NCI-H146 treated with DMSO at 0.1 percent for 48 hours (cell line): Measurements from ENCODE around the gene CCDC40.

ENCODE experiments used
- DNase-seq: peaks from one replicate; lab custom pipeline; 2025; ENCODE audit not compliant: unreplicated experiment; lab: John Stamatoyannopoulos, UW

The CCDC40 gene

GRCh38 chr17:80017226-80018010 is 19.0 kb upstream of the CCDC40 start:
- DNase-seq = no peak

- DNase-seq = no peak
Observed at GRCh38 chr17:80018917-80019651, 17.4 kb upstream of the CCDC40 start.

GRCh38 chr17:80021600-80021999 is 14.8 kb upstream of the CCDC40 start:
- DNase-seq = no peak

- no peak for DNase-seq
Observed at GRCh38 chr17:80023481-80024205, 12.8 kb upstream of the CCDC40 start.

- no peak for DNase-seq
Observed at GRCh38 chr17:80024206-80024972, 12.1 kb upstream of the CCDC40 start.

- DNase-seq = peak; percentile 64
Observed at GRCh38 chr17:80025140-80025539, 11.3 kb upstream of the CCDC40 start.

- no peak for DNase-seq
Observed at GRCh38 chr17:80025796-80026195, 10.6 kb upstream of the CCDC40 start.

GRCh38 chr17:80026359-80027042 is 9.9 kb upstream of the CCDC40 start:
- DNase-seq = no peak

- DNase-seq = no peak
Observed at GRCh38 chr17:80027043-80027435, 9.4 kb upstream of the CCDC40 start.

- no peak for DNase-seq
Observed at GRCh38 chr17:80028030-80028429, 8.4 kb upstream of the CCDC40 start.

GRCh38 chr17:80029258-80029974 is 7.0 kb upstream of the CCDC40 start:
- DNase-seq = no peak

GRCh38 chr17:80030730-80031410 is 5.6 kb upstream of the CCDC40 start:
- DNase-seq = no peak

- DNase-seq = no peak
Observed at GRCh38 chr17:80031691-80032430, 4.6 kb upstream of the CCDC40 start.

- DNase-seq = no peak
Observed at GRCh38 chr17:80032614-80033171, 3.7 kb upstream of the CCDC40 start.

GRCh38 chr17:80033840-80034239 is 2.6 kb upstream of the CCDC40 start:
- DNase-seq = no peak

GRCh38 chr17:80034791-80035686 is 1.4 kb upstream of the CCDC40 start:
- no peak for DNase-seq

- DNase-seq = no peak
Observed at GRCh38 chr17:80035687-80035936, 830 bp upstream of the CCDC40 start, which contains the start of gene TBC1D16. Gene TBC1D16 (minus strand): TSS chr17:80035872. CDS start chr17:80013547, 22,325 bp downstream.
